GM12878 (cell line): ENCODE measurements around the gene RHCG. TPM values are rescaled to one million over a fixed set of nuclear protein-coding genes. Genes with fewer than 3 reads are reported as not detected.
A peak's percentile ranks its signal among the peaks of the same experiment; 100 is the strongest.

ENCODE experiments used
- ATAC-seq: fragments of 200-7000 bp; cut with Tn5 transposase; 3 replicates; pipeline ENCODE4 v1.9.1; 2020; ENCODE audit warnings: mild to moderate bottlenecking, moderate library complexity
- BruUV-seq: library from RNA; stranded (reverse); fragments of 400-500 nt; replicated peaks from 2 replicates; lab custom pipeline; 2021; lab: Mats Ljungman, UMichigan
- CTCF ChIA-PET: fragments of 300-600 bp; sonication (Branson Sonifier 250); formaldehyde crosslinking; extraction: SDS; loops from one replicate; lab custom pipeline; 2021; ENCODE audit warnings: inconsistent platforms; lab: Yijun Ruan, JAX
- POLR2A ChIA-PET: fragments of 350-600 bp; formaldehyde crosslinking; extraction: SDS; loops from one replicate; lab custom pipeline; 2021; ENCODE audit warnings: inconsistent platforms; lab: Charles Lee
- RAD21 ChIA-PET: fragments of 300-600 bp; sonication (Branson Sonifier 250); formaldehyde crosslinking; loops from one replicate; lab custom pipeline; 2023; ENCODE audit warnings: antibody characterized with exemption; ENCODE audit not compliant: unreplicated experiment; lab: Charles Lee
- SMC1A ChIA-PET: fragments of 300-600 bp; sonication (Branson Sonifier 250); formaldehyde crosslinking; loops from one replicate; lab custom pipeline; 2023; ENCODE audit not compliant: unreplicated experiment, uncharacterized antibody; lab: Charles Lee
- DNase-seq: peaks from one replicate; pipeline ENCODE4 v3.0.0-alpha.2; 2011; ENCODE audit warnings: low read depth, low spot score
- FAIRE-seq: peaks from 3 replicates; lab custom pipeline; 2011; peaks lifted over from hg19 to GRCh38; lab: Jason Lieb, UNC
- H2AFZ ChIP-seq: 2 replicates; pipeline ENCODE4 v1.6.0; 2011; ENCODE audit warnings: low read depth, low read length, control low read depth; ENCODE audit not compliant: control insufficient read depth
- H3K27ac ChIP-seq: 2 replicates; pipeline ENCODE4 v1.5.1; 2011; ENCODE audit warnings: control low read depth; ENCODE audit not compliant: control insufficient read depth, insufficient read depth
- H3K27me3 ChIP-seq, 2 experiments: replicated peaks in 1 of 2; 2 replicates each; pipeline versions ENCODE4 v1.6.0 to v1.6.1; 2011; ENCODE audit warnings: low read length in 1 of 2; ENCODE audit not compliant: control insufficient read depth in 2 of 2, insufficient read depth in 2 of 2
- H3K36me3 ChIP-seq, 2 experiments: 2 replicates each; pipeline ENCODE4 v1.5.1; 2011; ENCODE audit warnings: low read length in 1 of 2; ENCODE audit not compliant: control insufficient read depth in 2 of 2, insufficient read depth in 2 of 2
- H3K4me1 ChIP-seq: 2 replicates; pipeline ENCODE4 v1.6.1; 2011; ENCODE audit warnings: mild to moderate bottlenecking, low read length, moderate library complexity, mixed read lengths; ENCODE audit not compliant: control insufficient read depth, insufficient read depth
- H3K4me2 ChIP-seq: 2 replicates; pipeline ENCODE4 v1.6.0; 2011; ENCODE audit warnings: control low read depth; ENCODE audit not compliant: control insufficient read depth, insufficient read depth
- H3K4me3 ChIP-seq: fragments of 200-600 bp; sonication (generic); 2 replicates; pipeline ENCODE4 v1.5.1; 2016
- H3K79me2 ChIP-seq: 2 replicates; pipeline ENCODE4 v1.6.0; 2011; ENCODE audit warnings: low read length; ENCODE audit not compliant: control insufficient read depth, insufficient read depth
- H3K9ac ChIP-seq: 2 replicates; pipeline ENCODE4 v1.8.0; 2011; ENCODE audit warnings: low read length, control low read depth, mixed read lengths; ENCODE audit not compliant: control insufficient read depth, insufficient read depth
- H3K9me3 ChIP-seq: replicated peaks from 3 replicates; pipeline ENCODE4 v1.5.1; 2011; ENCODE audit warnings: mild to moderate bottlenecking, low read length; ENCODE audit not compliant: control insufficient read depth, insufficient read depth
- H4K20me1 ChIP-seq: 2 replicates; pipeline ENCODE4 v1.6.0; 2011; ENCODE audit not compliant: control insufficient read depth, insufficient read depth
- CBX3 ChIP-seq: fragments of 200-600 bp; sonication (generic); IDR thresholded peaks from 2 replicates; pipeline ENCODE4 v1.6.1; 2016; ENCODE audit warnings: low read depth, borderline replicate concordance
- CEBPB ChIP-seq, 2 experiments: fragments of 150-350 bp in 1 of 2; IDR thresholded peaks; 2 replicates each; pipeline ENCODE4 v1.6.1; 2012 to 2014; ENCODE audit warnings: low read depth in 2 of 2, low read length in 2 of 2, borderline replicate concordance in 1 of 2, inconsistent platforms in 1 of 2
- EED ChIP-seq: sonication (generic); IDR thresholded peaks from 2 replicates; pipeline ENCODE4 v1.6.1; 2016; ENCODE audit warnings: antibody characterized with exemption, low read depth
- EP300 ChIP-seq, 2 experiments: fragments of 150-350 bp in 1 of 2; IDR thresholded peaks; 2 replicates each; pipeline ENCODE4 v1.6.1; 2011 to 2012; ENCODE audit warnings: low read depth in 2 of 2, low read length in 2 of 2, borderline replicate concordance in 1 of 2, improper control_type of control experiment in 1 of 2, inconsistent platforms in 1 of 2; ENCODE audit not compliant: control insufficient read depth in 1 of 2
- EZH2 ChIP-seq: IDR thresholded peaks from 2 replicates; pipeline ENCODE4 v1.6.1; 2012; ENCODE audit warnings: low read depth, mild to moderate bottlenecking, control low read depth, inconsistent platforms, low read length, borderline replicate concordance; ENCODE audit not compliant: control insufficient read depth
- FOXK2 ChIP-seq: fragments of 450-650 bp; IDR thresholded peaks from 2 replicates; pipeline ENCODE4 v1.6.1; 2017; ENCODE audit warnings: mild to moderate bottlenecking, moderate library complexity
- IKZF1 ChIP-seq: fragments of 450-650 bp; conservative IDR thresholded peaks from 2 replicates; pipeline ENCODE4 v1.6.1; 2017; ENCODE audit warnings: antibody characterized with exemption, mild to moderate bottlenecking
- IKZF2 ChIP-seq, 2 experiments: fragments of 450-650 bp; IDR thresholded peaks; 2 replicates each; pipeline ENCODE4 v1.6.1; 2017; ENCODE audit warnings: mild to moderate bottlenecking in 2 of 2, moderate library complexity in 2 of 2
- JUNB ChIP-seq: IDR thresholded peaks from 2 replicates; pipeline ENCODE4 v1.6.1; 2016; ENCODE audit warnings: antibody characterized with exemption, mild to moderate bottlenecking
- NR2F1 ChIP-seq: fragments of 450-650 bp; conservative IDR thresholded peaks from 2 replicates; pipeline ENCODE4 v1.6.1; 2017; ENCODE audit warnings: mild to moderate bottlenecking
- PAX5 ChIP-seq: IDR thresholded peaks from 2 replicates; pipeline ENCODE4 v1.6.1; 2011; ENCODE audit warnings: low read depth, low read length, borderline replicate concordance
- POLR2A ChIP-seq: IDR thresholded peaks from 2 replicates; pipeline ENCODE4 v1.6.1; 2011; ENCODE audit warnings: low read depth, mild to moderate bottlenecking, low read length
- RCOR1 ChIP-seq: conservative IDR thresholded peaks from 2 replicates; pipeline ENCODE4 v1.6.1; 2012; ENCODE audit warnings: low read depth, low read length, improper control_type of control experiment
- STAT3 ChIP-seq: IDR thresholded peaks from 2 replicates; pipeline ENCODE4 v1.6.1; 2011; ENCODE audit warnings: low read depth, low read length, improper control_type of control experiment
- SUPT20H ChIP-seq: IDR thresholded peaks from 2 replicates; pipeline ENCODE4 v1.6.1; 2011; ENCODE audit warnings: low read depth, mild to moderate bottlenecking, low read length, moderate library complexity, borderline replicate concordance; ENCODE audit not compliant: control insufficient read depth
- WGBS: methylation state at CpG from one replicate; pipeline ENCODE4 v1.1.6; 2016; ENCODE audit warnings: low lambda C conversion rate; ENCODE audit not compliant: insufficient replicate concordance, insufficient coverage; ENCODE audit errors: missing lambda C conversion rate; 5-methylcytosine and 5-hydroxymethylcytosine counted together
- in situ Hi-C: fragments of 300-500 bp; cut with MboI; formaldehyde crosslinking; loops from 9 replicates; pipeline ENCODE4 v1.14.3; 2018; ENCODE audit warnings: mixed read lengths
- intact Hi-C: fragments of 100-400 bp; cut with micrococcal nuclease; formaldehyde crosslinking; loops from one replicate; pipeline ENCODE4 v1.14.2; 2022; ENCODE audit not compliant: unreplicated experiment
- polyA plus RNA-seq, 11 experiments: library from polyadenylated mRNA; depleted of rRNA in 4 of 11; unstranded in 6 of 11; stranded (reverse) in 5 of 11; fragments of >200 nt; fragmentation: Nextera tagmentation in 4 of 11; fragmentation: Illumina TruSeq in 1 of 11; extraction: Ambion mirVana in 4 of 11; extraction: Trizol in 1 of 11; gene quantifications; 1 replicate in 1 of 11; 2 replicates in 10 of 11; pipeline versions ENCODE4 v1.2.1 to v1.2.3, GENCODE V29; 2011 to 2016; ENCODE audit warnings: inconsistent platforms in 2 of 11, missing spikeins in 2 of 11, low read depth in 1 of 11
- total RNA-seq, 4 experiments: library from RNA; depleted of rRNA in 3 of 4; stranded (reverse); fragments of >200 nt in 3 of 4; fragmentation: Illumina TruSeq in 1 of 4; extraction: Trizol in 1 of 4; gene quantifications; 2 replicates each; pipeline versions ENCODE4 v1.2.1 to v1.2.3, GENCODE V29; 2013 to 2021
- TF ChIP-seq, protein P1 (sequence below): fragments of 450-650 bp; IDR thresholded peaks from 2 replicates; pipeline ENCODE4 v1.6.1; 2016; ENCODE audit warnings: mild to moderate bottlenecking, moderate library complexity, borderline replicate concordance

Gene RHCG
- total and polyA plus RNA-seq, 10 of the 15 experiments (the other 5 are each of a cell fraction or from before 2014, with no cell fraction given) = 0.05 to 0.11 TPM; not detected in 8

DNA sequence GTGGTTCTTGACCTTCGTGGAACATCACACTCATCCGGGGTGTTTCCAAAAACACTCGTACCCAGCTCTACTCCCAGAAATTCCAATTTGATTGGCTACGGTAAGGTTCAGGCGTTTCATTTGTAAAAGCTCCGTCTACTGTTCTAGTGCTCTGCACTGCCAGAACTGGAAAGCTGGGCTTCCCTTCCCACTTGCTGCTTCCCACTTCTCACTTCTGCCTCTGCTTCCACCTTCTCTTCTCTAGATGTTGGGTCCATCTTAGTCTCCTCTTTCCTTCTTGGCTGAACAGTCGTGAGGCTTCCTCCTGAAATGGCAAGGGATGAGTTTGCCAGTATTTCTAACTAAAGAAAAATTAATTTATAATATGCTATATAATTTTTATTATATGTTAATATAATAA, 29.8 kb upstream of the RHCG start (continued):
- no peak for TF ChIP-seq NR2F1
- no peak for TF ChIP-seq FOXK2
- no peak for TF ChIP-seq CEBPB (IDR thresholded peaks at IDR 0.05; ENCODE audit: borderline replicate concordance in 1 of 2, low read depth in 2 of 2, low read length in 2 of 2)
- TF ChIP-seq EZH2 = no peak
- TF ChIP-seq STAT3 = no peak
- TF ChIP-seq EP300 (IDR thresholded peaks at IDR 0.05; ENCODE audit: borderline replicate concordance in 1 of 2, control insufficient read depth in 1 of 2, low read depth in 2 of 2, low read length in 2 of 2) = no peak

DNA sequence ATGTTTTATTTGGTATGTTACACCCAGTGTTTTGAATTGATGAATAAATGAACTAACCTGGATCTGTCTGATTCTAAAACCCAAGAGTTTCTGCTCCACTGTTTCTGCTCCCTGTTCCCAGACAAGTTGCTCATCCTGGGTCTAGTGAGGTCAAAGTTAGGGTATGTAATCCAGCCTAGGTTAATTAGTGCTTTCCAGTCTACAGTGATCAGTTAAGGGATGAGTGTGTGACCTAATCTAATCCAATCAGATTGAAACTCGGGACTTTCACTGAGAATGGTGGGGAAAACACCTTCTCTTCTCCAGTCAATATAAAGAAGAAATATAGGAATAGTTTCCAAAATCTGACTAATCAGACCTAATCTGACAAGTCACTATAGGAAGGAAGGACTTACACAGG, 27.8 kb upstream of the RHCG start:
- no peak overlapping the region for H3K4me2 ChIP-seq
- intact Hi-C loops (no loop called here), in situ Hi-C loops (no loop called here)
- 0% methylated on average over 1 of the region's 1 CpG for WGBS
- peak; percentile 77 for ATAC-seq
- no peak overlapping the region for H3K27ac ChIP-seq
- BruUV-seq = no TSS peak
- ChIA-PET CTCF (interaction anchor here (1.3 to 2.0 kb wide), 2 partner anchors 31 to 165 kb away, joined by 4 to 8 read pairs; no protein-coding TSS in a partner anchor), POLR2A (no interaction called here), SMC1A (interaction anchor here (1.7 kb wide), 1 partner anchor 26 kb away, joined by 4 read pairs; no protein-coding TSS in a partner anchor), RAD21 (no interaction called here)
- no peaks in the 10 kb centered on the region for H3K79me2 ChIP-seq
- H3K9ac ChIP-seq = no peak overlapping the region
- no peaks in the 10 kb centered on the region for H4K20me1 ChIP-seq
- no peaks in the 10 kb centered on the region for H3K27me3 ChIP-seq
- no peak for DNase-seq
- no peaks in the 10 kb centered on the region; the same call in none of the 2 replicates for H3K4me1 ChIP-seq
- H2AFZ ChIP-seq = no peak overlapping the region
- no peaks in the 10 kb centered on the region; the same call in 2 of the 3 replicates for H3K9me3 ChIP-seq
- TF ChIP-seq RCOR1 (no peak), IKZF2 (IDR thresholded peaks at IDR 0.05) (peak in 1 of 2 experiments; percentile 41; a peak in 1 of 4 replicates), POLR2A (no peak), CBX3 (no peak), JUNB (peak; percentile 38), IKZF1 (0 out of 2 replicates have a peak, but pooled peaks have one; percentile 15), SUPT20H (no peak), PAX5 (no peak), EED (0 out of 2 replicates have a peak, but pooled peaks have one; percentile 41)
- TF ChIP-seq, protein P1, sequence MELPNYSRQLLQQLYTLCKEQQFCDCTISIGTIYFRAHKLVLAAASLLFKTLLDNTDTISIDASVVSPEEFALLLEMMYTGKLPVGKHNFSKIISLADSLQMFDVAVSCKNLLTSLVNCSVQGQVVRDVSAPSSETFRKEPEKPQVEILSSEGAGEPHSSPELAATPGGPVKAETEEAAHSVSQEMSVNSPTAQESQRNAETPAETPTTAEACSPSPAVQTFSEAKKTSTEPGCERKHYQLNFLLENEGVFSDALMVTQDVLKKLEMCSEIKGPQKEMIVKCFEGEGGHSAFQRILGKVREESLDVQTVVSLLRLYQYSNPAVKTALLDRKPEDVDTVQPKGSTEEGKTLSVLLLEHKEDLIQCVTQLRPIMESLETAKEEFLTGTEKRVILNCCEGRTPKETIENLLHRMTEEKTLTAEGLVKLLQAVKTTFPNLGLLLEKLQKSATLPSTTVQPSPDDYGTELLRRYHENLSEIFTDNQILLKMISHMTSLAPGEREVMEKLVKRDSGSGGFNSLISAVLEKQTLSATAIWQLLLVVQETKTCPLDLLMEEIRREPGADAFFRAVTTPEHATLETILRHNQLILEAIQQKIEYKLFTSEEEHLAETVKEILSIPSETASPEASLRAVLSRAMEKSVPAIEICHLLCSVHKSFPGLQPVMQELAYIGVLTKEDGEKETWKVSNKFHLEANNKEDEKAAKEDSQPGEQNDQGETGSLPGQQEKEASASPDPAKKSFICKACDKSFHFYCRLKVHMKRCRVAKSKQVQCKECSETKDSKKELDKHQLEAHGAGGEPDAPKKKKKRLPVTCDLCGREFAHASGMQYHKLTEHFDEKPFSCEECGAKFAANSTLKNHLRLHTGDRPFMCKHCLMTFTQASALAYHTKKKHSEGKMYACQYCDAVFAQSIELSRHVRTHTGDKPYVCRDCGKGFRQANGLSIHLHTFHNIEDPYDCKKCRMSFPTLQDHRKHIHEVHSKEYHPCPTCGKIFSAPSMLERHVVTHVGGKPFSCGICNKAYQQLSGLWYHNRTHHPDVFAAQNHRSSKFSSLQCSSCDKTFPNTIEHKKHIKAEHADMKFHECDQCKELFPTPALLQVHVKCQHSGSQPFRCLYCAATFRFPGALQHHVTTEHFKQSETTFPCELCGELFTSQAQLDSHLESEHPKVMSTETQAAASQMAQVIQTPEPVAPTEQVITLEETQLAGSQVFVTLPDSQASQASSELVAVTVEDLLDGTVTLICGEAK = no peak
- no peaks in the 10 kb centered on the region for H3K36me3 ChIP-seq
- FAIRE-seq = no peak
- H3K4me3 ChIP-seq = no peak overlapping the region
